ENCODE measurements around the gene TELO2.

Gene TELO2

GRCh38 chr16:1453316-1453715 is 39.8 kb upstream of the TELO2 start:
- H3K27ac ChIP-seq = no peak overlapping the region

GRCh38 chr16:1454561-1454960 is 38.6 kb upstream of the TELO2 start:
- no peak for TF ChIP-seq CTCF (conservative IDR thresholded peaks at IDR 0.05)

More at GRCh38 chr16:1453316-1453715, 39.8 kb upstream of the TELO2 start:
- no peak for TF ChIP-seq CTCF (conservative IDR thresholded peaks at IDR 0.05)

GRCh38 chr16:1455190-1456171 is 37.7 kb upstream of the TELO2 start:
- H3K27ac ChIP-seq = no peak overlapping the region
- TF ChIP-seq CTCF (conservative IDR thresholded peaks at IDR 0.05) = no peak

More at GRCh38 chr16:1454561-1454960, 38.6 kb upstream of the TELO2 start:
- H3K27ac ChIP-seq = no peak overlapping the region

DNA sequence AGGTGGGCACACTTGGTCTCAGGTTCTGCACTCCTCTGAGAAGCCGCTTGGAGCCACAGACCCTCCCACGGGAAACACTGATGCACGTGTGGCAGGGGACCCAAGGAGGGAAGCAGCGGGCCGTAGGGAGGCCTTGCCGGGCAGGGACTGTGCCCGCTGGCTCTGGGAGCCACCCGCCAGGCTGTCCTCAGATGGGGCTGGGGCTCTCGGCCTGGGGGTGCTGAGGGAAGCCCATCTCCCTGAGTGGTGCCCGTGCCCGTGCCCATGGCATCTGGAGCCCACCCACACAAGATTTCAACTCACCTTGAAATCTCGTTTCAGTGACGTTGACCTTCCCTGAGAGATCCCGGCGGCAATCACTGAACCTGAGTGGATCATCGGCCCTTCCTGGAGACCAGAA is 36.2 kb upstream of the TELO2 start:
- H3K27ac ChIP-seq = no peak overlapping the region
- no peak for TF ChIP-seq CTCF (conservative IDR thresholded peaks at IDR 0.05)

GRCh38 chr16:1457489-1458245 is 35.5 kb upstream of the TELO2 start:
- no peak overlapping the region for H3K27ac ChIP-seq
- no peak for TF ChIP-seq CTCF (conservative IDR thresholded peaks at IDR 0.05)

GRCh38 chr16:1458336-1458976 is 34.7 kb upstream of the TELO2 start:
- no peak for TF ChIP-seq CTCF (conservative IDR thresholded peaks at IDR 0.05)
- H3K27ac ChIP-seq = no peak overlapping the region

DNA sequence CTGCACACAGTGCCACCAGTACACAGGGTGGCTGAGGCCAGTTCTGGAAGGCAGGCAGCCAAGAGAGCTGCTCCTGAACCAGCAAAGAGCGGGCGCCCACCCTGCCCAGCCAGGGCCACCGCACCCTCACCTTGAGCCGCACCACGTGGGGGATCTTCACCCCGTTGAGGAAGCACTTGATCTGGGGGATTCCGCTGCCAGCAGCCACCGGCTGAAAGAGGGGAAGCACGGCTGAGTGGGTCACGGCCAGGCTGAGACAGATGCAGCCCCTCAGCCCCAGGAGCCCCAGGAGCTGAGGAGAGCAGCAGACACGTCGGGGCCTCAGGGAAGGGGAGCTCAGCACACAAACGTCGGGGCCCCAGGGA is 34.2 kb upstream of the TELO2 start:
- no peak overlapping the region for H3K27ac ChIP-seq
- TF ChIP-seq CTCF (conservative IDR thresholded peaks at IDR 0.05) = no peak
